IPS-18c (cell line): Measurements from ENCODE around the gene RCAN2.

ENCODE experiments used
- H3K4me3 ChIP-seq: 2 replicates; pipeline ENCODE4 v1.7.0; 2013; ENCODE audit warnings: low read depth, mild to moderate bottlenecking, low read length, moderate library complexity; ENCODE audit not compliant: insufficient read depth
- H3K9me3 ChIP-seq: one replicate; pipeline ENCODE4 v1.6.1; 2013; ENCODE audit warnings: mild to moderate bottlenecking, low read length, moderate library complexity; ENCODE audit not compliant: control insufficient read depth, insufficient read depth

Gene RCAN2

DNA sequence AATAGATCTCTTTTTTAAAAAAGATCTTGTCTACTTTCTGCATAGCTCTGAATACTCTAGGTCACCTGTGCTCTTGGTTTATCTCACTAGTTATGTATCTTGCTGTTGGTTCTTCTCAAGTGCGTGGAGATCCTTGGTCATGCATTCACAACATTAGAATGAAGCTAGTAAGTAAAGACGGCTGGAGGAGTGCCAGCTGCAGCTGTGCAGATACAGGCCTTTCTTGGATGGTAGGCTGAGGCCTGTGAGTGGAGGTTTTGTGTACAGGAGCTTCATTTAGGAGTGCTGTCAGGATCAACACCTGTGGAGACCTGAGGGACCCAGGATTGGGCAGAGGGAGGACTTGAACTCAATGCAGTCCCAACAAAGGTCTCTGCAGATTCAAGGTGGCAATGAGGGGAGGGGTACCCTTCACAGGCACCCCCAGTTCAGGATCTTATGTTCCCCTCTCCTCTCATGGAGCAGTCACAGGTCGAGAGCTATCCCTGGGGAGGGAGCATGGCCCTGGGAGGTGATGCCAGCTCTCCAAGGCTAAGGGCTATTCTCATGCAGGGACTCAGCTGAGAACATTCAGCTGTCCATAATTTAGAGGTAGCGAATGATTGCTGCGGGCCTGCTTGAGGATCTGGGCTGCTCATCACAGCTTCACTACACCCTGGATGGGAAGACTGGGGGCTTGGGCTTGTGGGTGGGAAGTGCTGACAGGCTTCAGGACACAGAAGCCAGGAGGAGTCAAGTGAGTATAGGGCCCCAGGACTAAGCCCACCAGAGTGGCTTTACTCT lies 221.6 kb downstream of the RCAN2 start:
- no peaks in the 10 kb centered on the region for H3K9me3 ChIP-seq
- no peak overlapping the region for H3K4me3 ChIP-seq

GRCh38 chr6:46267515-46267914 lies 223.7 kb downstream of the RCAN2 start:
- Histone ChIP-seq H3K4me3 (no peak overlapping the region), H3K9me3 (no peaks in the 10 kb centered on the region)

DNA sequence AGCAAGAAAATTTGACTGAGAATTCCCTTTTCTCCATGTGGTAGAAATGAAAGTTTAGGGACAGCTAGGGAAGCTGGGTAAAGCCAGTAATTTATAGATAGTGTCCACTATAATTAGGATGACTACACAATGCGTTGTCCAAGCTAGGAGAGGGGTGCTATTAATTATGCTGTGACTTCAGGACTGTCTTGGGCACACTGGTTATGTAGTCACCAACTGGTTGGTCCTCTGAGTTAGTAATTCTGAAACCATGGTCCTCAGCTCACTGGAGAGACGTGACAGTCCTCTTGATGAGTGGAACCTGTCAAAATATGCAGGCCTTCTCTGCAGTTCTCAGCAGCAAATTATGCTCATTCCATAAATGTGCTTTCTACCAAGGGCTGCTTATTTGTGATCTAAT lies 225.9 kb downstream of the RCAN2 start:
- Histone ChIP-seq H3K9me3 (no peaks in the 10 kb centered on the region), H3K4me3 (no peak overlapping the region)

GRCh38 chr6:46263707-46264086 lies 227.6 kb downstream of the RCAN2 start:
- no peaks in the 10 kb centered on the region for H3K9me3 ChIP-seq
- no peak overlapping the region for H3K4me3 ChIP-seq

DNA sequence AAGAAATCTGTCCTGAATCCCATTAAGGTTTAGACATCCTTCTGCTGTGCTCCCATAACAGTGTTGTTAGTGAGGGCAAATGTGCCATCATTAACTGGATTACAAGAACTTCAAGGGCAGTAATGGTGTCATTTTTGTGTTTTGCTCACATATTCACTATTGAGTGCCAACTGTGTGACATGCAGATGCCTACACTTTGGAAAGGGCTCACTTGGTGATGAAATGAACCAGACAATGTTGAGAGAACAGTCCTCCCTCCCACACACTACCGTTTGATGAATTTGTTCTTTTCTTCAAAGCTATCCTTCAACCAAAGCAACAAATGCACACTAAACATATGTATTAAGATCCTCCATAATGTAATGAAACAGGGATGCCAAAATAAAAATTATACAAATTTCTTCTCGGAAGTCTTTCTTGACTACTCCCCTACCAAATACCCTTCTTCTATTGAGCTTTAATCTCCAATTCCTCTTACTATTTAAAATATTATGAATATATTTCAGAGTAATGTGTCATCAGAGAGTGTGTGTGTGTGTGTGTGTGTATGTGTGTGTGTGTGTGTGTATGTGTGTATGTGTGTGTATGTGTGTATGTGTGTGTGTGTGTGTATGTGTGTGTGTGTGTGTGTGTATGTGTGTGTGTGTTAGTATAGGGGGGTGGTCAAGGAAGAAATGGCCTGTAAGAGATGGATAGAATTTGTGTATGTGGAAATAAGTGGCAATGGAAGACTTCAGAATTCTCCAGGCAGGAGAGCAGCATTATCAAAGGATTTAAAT lies 228.1 kb downstream of the RCAN2 start:
- H3K4me3 ChIP-seq, result no peak overlapping the region
- H3K9me3 ChIP-seq, result no peaks in the 10 kb centered on the region

DNA sequence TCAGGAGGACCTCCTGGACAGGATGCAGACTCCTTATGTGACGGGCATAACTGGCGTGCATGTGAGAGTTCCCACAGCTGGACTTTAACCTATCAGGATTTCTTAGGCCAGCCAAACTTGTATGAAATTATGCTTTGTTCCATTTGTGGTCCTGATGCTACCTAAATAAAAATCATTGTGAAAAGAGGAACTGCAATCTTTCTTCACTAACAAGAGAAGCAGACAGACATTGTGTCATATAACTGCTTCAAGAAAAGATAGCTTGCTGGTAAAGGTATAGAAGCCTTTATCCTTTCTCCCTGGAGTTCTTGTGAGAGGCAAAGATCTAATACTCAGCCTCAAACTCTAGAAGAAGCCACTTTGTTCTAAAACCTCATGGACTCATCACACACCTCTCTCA lies 233.0 kb downstream of the RCAN2 start:
- no peak overlapping the region for H3K4me3 ChIP-seq
- no peaks in the 10 kb centered on the region for H3K9me3 ChIP-seq

DNA sequence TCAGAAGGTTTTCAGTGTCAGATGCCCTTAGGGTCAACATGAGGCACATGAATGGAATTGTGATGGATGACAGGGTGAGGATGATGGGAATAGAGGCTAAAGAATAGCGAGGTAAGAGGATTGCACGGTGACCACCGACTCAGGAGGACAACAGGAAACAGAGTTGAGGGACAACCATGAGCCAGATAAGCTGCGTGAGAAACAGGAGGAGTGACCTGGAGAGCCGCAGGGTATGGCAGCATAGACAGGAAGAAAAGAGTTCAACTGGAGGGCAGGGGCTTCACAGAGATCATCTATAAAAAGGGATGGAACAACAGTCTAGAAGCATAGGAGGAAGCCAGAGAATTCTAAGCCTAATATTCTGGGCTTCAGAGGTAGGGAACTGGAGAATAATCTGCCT lies 235.7 kb downstream of the RCAN2 start:
- Histone ChIP-seq H3K4me3 (no peak overlapping the region), H3K9me3 (no peaks in the 10 kb centered on the region)

DNA sequence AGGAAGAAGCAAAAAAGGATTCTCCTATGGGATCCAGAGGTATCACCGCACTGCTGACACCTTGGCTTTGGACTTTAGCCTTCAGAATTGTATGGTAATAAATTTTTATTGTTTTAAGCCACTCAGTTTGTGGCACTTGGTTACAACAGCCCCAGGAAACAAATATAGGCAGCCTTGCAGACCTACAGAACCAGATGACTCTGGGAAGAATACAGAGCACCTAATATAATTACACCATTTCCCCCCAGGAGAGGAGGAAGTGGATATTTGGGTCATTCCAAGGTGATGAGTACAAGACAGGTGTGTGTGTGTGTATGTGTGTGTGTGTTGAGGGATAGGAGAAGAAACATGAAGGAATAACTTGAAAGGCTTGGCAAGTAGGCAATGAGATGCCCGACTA lies 236.3 kb downstream of the RCAN2 start:
- Histone ChIP-seq H3K4me3 (no peak overlapping the region), H3K9me3 (no peaks in the 10 kb centered on the region)

- no peak overlapping the region for H3K4me3 ChIP-seq
- no peaks in the 10 kb centered on the region for H3K9me3 ChIP-seq
Observed at GRCh38 chr6:46254331-46254730, 236.9 kb downstream of the RCAN2 start.

- Histone ChIP-seq H3K9me3 (no peaks in the 10 kb centered on the region), H3K4me3 (no peak overlapping the region)
Observed at GRCh38 chr6:46251583-46252339, 239.5 kb downstream of the RCAN2 start.

DNA sequence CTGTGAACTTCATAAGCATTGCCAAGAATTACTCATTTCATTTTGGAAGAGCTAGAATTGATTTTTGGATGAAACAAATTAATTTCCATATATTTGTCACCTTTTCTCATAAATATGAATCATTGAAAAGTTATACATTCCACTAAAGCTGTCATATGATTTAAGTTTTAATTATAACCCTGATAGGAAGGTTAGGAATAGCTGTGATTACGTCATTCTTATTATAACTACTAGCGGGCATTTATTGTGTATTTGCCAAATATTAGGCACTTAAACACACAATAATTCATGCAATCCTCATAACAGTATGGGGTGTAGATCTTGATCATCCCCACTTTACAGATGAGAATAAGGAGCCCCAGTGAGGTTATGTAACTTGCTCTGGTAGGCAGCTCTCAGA lies 243.1 kb downstream of the RCAN2 start:
- Histone ChIP-seq H3K4me3 (no peak overlapping the region), H3K9me3 (no peaks in the 10 kb centered on the region)

DNA sequence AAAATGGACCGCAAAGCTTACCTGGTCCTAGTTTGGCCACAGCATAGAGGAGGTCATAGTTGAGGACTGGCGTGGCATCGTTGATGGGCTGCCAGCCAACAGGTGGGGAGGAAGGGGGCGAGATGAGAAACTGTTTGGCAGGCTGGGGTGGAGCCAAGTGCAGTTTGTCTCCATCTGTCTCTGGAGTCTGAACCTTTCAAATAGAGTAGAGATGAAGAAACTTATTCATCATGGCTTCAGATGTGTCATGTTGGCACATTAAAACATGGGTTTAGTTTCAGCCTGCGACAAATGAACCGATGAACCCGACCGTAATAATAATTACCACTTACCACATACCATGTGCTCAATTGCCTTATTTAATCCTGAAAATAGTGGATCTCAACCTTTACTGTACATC lies 244.5 kb downstream of the RCAN2 start:
- no peaks in the 10 kb centered on the region for H3K9me3 ChIP-seq
- no peak overlapping the region for H3K4me3 ChIP-seq

DNA sequence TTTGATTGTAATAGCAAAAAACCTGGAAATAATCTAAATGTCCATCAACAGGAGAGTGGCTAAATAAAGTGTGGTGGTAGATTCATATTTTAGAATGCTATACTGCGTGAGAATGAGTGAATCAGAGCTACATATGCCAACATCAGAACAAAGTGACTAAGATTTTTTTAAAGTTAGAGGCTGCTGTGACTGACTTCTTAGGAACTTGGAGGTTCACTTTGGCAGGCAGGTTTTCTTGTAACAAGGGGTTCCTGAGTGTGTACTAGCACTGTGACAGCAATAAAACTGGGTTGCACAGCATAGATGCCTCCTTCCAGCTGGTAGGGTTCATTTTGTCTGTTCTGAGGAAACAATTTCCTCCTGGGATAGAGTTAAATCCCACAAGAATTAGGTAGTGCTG lies 245.2 kb downstream of the RCAN2 start:
- Histone ChIP-seq H3K4me3 (no peak overlapping the region), H3K9me3 (no peaks in the 10 kb centered on the region)

DNA sequence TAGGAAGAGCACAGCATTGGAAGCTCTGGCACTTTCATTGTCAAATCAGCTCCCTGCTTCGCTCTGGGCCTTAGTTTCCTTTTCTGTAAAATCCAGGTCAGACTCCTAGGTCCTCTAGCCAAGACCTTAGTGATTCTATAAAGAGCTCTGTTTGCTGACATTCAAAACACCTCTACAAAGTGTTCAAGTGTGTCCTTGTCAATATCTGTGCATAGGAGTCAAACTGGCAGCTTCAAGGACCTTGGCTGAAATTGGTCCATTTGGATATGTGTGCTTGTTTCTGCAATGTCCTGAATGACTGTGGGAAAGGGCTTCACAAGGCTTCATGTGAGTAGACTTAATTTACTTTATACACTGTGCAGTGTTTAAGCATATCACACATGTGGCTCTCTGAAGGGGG lies 246.6 kb downstream of the RCAN2 start:
- H3K4me3 ChIP-seq, result no peak overlapping the region
- H3K9me3 ChIP-seq, result no peaks in the 10 kb centered on the region

DNA sequence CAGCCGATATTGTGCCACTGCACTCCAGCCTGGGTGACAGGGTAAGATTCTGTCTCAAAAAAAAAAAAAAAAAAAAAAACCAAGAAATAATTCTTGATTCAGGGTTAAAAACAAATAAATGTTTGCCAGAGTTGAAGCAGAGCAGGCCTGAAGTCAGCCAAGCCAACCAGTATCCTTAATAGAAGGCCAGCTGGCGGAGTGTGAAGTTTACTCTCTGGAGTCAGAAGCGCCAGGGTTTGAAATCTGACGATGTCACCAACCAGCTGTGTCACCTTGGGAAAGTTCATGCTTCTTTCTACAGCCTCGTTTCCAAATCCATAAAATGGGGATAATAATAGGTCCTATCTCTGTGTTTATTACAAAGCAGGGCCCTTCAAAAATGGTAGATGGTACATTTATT lies 247.5 kb downstream of the RCAN2 start:
- no peaks in the 10 kb centered on the region for H3K9me3 ChIP-seq
- H3K4me3 ChIP-seq, result no peak overlapping the region

- H3K9me3 ChIP-seq, result no peaks in the 10 kb centered on the region
- no peak overlapping the region for H3K4me3 ChIP-seq
Observed at GRCh38 chr6:46242921-46243320, 248.3 kb downstream of the RCAN2 start.

- Histone ChIP-seq H3K4me3 (no peak overlapping the region), H3K9me3 (no peaks in the 10 kb centered on the region)
Observed at GRCh38 chr6:46240866-46241565, 250.2 kb downstream of the RCAN2 start.
